DMS 273 treated with DMSO at 0.1 percent for 48 hours (cell line): ENCODE measurements around the gene FAAH2.
"Not testable (repeated sequence)": the region's sequence is repeated elsewhere in the genome, so short reads cannot be mapped to it uniquely, and the experiment has no call there.

Experiments used
- DNase-seq: peaks from one replicate; lab custom pipeline; 2025; lab: John Stamatoyannopoulos, UW

Gene FAAH2

DNA sequence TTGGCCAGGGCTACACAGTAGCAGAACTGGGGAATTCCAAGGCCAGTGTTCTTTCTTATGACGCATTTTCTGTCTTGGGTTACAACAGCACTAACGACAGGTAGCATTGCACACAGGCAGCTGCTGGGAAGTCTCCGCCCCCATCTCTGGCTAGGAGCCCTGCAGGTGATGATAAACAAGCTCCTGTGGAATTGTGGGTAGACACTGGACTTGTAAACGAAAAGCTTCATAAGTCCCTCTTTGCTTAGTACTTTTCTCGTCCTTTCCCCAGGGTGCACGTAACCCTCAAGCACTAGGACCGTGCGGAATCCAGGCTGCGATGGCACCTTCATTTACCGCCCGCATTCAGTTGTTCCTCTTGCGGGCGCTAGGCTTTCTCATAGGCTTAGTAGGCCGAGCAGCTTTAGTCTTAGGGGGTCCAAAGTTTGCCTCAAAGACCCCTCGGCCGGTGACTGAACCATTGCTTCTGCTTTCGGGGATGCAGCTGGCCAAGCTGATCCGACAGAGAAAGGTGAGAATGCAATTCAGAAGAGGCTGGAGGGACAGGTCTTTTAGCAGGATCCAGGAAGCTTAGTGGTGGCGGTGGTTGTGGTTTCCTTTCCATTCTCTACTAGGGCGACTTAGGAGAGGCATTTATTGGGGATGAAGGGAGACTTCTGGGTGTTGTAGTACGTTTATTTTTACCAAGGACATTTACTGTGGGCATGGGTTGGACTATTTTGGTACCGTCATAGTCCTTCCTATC, at the start of gene FAAH2:
Gene FAAH2, plus strand, starts transcription at position 200 of the 745 bp plus-strand sequence. Its CDS starts 120 bp downstream, at position 320.
- DNase-seq: no peak

GRCh38 chrX:57241967-57242366, 44.5 kb upstream of the FAAH2 start:
- no peak for DNase-seq

DNA sequence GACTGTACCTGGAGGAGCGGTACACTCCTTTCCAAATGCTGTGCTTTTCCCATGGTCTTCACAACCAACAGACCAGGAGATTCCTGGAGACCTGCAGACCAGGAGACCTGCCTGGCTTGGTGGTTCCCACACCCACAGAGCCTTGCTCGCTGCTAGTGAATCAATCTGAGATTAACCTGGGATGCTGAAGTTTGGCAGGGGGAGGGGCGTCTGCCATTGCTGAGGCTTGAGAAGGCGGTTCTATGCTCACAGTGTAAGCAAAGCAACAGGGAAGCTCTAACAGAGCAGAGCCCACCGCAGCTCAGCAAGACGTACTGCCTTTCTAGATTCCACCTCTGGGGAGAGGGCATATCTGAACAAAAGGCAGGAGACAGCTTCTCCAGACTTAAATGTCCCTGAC, 34.5 kb upstream of the FAAH2 start:
- DNase-seq: no peak

DNA sequence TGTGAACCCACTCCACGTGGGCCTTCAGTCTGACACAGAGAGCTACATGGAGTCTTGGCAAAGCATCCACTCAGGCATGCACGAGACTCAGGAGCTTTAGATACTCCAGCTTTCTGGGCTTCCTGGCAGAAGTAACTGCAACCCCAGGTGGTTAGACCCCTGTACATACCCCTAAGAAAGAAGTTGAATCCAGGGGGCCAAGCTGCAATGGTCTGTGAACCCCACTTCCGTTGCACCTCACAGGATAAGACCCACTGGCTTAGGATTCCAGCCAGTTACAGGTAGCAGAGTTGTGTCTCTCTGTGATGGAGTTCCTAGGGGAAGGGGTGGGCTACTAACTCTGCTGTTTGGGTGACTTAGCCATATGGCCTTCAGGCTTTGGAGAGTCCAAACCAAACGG, 21.4 kb upstream of the FAAH2 start:
- DNase-seq: no peak

DNA sequence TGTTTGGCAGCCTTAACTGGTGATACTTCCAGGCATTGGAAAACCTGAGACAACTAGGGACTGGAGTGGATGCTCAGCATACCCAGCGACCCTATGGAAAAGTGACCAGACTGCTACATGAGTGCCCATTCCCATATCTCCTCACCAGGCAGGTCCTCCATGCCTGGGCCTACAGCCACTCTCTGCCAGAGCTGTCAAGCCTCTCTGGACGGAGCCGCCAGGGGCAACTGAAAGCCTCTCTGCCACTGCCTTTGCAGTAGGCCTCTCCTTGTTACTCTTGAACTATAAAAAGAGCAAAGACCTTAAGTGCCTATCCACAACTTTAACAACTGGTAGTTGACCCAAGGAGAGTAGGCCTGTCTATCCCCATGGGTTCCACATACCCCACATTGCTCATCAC, 20.2 kb upstream of the FAAH2 start:
- DNase-seq: no peak

GRCh38 chrX:57266871-57267270, 19.6 kb upstream of the FAAH2 start:
- no peak for DNase-seq

DNA sequence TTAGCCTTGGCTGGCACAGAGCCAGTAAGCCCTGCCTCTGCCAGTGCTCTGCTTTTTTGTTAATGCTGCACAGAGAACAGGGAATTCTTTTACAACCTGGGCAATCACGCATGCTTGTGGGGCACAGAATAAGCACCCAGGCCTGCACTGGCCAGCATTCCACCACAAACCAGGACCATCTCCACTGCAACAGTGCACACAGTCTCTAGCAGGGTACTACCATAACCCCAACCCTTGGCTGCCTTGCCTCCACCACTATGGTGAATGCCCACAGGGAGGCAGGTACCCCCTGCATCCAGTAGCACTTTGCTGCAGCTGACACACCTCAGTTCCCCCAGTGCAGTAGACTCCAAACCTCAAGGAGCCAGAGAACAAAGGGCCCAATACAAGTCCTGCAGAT, 19.2 kb upstream of the FAAH2 start:
- no peak for DNase-seq

DNA sequence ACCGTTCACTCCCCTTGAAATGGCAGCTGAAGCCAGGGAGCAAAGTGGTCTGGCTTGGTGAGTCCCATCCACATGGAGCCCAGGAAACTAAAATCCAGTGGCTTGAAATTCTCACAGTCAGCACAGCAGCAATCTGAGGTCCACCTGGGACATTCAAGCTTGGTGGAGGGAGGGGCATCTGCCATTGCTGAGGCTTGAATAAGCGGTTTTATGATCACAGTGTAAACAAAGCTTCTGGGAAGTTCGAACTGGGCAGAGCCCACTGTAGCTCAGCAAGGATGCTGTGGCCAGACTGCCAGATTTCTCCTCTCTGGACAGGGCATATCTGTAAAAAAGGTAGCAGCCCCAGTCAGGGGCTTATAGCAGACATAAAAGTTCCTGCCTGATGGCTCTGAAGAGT, 15.5 kb upstream of the FAAH2 start:
- DNase-seq: no peak

GRCh38 chrX:57282568-57282967, 3.9 kb upstream of the FAAH2 start:
- DNase-seq: no peak

GRCh38 chrX:57285001-57285400, 1.5 kb upstream of the FAAH2 start:
- no peak for DNase-seq

- DNase-seq: no peak
Observed at GRCh38 chrX:57289089-57289488, 2.6 kb downstream of the FAAH2 start.

DNA sequence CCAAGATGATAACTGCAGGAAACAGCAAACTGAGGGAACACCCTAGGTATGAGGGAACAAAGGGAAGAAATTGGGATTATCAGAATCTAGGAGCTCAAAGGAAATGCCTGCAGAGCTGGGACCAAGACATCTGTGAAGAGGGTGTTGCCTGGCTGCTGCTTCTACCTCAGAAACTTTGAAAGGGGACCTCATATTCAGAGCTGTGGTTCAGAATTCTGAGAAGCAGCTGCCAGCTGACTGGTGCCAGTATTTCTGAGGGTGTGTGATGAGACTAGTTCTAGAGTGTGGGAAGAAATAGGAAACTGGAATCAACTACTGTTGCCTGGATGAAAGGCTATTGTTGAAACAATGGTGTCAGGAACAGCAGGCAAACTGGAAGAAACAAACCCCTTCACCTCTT, 8.5 kb downstream of the FAAH2 start:
- DNase-seq: no peak

- not testable (repeated sequence) for DNase-seq
Observed at GRCh38 chrX:57295679-57296078, 9.2 kb downstream of the FAAH2 start.

DNA sequence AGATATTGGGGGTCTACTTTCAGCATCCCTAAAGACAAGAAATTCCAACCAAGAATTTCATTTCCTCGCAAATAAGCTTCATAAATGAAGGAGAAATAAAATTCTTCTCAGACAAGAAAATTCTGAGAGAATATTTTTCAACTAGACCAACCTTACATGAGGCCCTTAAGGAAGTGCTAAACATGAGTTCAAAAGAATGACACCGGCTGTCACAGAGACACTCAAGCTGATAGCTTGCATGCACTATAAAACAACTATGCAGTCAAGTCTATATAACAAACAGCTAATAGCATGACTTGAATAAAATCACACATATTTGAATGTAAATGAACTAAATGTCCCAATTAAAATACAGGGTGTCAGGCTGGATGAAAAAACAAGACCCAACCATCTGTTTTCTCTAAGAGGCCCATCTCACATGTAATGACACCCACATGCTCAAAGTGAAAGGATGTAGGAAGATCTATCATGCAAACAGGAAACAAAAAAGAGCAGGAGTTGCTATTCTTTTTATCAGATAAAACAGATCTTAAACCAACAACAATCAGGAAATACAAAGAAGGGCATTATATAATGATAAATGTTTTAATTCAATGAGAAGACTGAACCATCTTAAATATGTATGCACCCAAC, 27.2 kb downstream of the FAAH2 start:
- no peak for DNase-seq

DNA sequence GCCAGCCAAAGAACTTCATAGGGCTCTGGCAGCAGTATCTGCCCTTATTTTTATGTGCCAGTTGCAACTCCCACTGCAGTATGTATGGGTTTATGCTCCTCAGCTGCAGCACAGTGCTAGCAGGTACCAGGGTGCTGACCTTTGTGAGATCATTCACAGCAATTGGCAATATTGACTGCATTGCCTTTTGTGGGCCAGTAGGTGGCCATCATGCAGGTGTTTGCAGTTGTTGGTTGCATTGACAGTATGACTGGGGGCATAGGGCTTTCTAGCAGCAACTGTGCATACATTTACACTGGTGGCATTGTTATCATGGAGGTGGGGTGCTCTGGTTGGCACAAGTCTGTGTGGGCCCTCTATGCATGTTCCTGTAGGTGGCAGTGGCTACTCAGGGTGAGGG, 42.5 kb downstream of the FAAH2 start:
- DNase-seq: no peak

DNA sequence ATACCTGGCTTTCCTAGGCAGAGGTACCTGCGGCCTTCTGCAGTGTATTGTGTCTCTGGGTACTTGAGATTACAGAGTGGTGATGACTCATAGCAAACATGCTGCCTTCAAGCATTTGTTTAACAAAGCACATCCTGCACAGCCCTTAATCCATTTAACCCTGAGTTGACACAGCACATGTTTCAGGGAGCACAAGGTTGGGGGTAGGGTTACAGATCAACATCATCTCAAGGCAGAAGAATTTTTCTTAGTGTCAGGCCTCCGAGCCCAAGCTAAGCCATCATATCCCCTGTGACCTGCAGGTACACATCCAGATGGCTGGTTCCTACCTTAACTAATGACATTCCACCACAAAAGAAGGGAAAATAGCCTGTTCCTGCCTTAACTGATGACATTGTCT, 49.3 kb downstream of the FAAH2 start:
- not testable (repeated sequence) for DNase-seq

DNA sequence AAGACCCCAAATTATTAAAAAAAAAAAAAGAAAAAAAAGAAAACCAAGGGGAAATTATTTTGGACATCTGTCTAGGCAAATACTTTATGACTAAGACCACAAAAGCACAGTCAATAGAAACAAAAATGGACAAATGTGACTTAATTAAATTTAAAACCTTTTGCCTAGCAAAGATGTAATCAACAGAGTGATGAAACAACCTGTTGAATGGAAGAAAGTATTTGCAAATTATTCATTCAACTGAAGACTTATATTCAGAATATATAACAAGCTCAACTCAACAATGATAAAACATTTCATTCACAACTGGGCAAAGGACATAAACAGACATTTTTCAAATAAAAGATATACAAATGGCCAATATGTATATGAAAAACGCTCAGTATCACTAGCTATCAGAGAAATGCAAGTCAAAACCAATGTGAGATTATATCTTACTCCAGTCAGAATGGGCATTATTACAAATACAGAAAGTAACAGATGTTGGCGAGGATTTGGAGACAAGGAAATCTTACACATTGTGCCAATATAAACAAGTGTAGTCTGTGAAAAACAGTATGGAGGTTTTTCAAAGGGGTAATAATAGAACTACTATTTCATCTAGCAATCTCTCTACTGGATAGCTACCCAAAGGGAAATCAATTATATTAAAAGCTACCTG, 67.1 kb downstream of the FAAH2 start:
- DNase-seq: no peak

DNA sequence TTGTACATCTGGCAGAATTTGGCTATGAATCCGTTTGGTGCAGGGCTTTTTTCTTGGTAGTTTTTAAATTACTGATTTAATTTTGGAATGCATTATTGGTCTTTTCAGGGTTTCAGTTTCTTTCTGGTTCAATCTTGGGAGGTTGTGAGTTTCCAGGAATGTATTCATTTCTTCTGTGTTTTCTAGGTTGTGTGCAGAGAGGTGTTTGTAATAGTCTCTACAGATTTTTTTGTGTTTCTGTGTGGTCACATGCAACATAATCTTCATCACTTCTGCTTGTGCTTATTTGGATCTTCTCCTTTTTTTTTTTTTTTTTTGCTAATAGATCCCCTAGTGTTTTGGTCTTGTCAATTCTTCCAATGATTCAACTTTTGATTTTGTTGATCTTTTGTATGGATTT, 77.6 kb downstream of the FAAH2 start:
- DNase-seq: no peak

DNA sequence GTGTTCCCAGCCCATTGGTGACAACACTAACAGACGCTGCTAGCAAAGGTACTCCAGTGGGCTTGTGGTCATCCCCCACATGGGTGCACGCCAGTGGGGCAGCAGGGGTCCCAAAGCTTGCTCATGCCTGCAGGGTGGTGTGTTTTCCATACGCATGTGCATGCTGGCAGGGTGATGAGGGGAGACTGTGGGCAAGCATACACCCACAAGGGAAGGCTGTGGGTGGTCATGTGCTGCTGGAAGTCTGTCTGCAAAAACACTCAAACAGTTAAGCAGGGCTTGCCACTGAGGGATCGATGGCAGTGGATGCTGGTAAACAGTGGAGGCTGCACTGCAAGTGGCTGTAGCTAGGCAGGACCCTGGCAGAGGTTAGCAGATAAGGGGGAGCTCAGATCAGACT, 79.9 kb downstream of the FAAH2 start:
- no peak for DNase-seq

DNA sequence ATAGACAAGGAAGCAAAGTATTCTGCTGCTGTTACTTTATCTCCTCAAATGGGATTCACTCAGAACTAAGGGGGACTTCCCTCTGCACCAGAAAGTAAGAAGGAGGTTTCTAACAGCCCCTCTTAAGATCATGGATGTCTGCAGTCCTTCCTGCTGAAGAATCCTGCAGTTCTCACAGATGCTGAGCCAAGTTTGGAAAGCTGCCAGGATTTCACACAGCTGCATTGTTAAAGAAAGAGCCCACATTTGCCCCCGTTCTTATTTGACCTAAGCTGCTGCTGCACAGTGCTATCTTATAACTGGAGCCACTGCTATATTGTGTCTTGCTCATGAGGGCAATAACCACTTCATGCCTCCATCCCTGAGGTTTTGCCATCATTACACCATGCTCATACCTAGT, 81.1 kb downstream of the FAAH2 start:
- no peak for DNase-seq

- no peak for DNase-seq
Observed at GRCh38 chrX:57368158-57368557, 81.7 kb downstream of the FAAH2 start.

- no peak for DNase-seq
Observed at GRCh38 chrX:57379296-57379695, 92.8 kb downstream of the FAAH2 start.

- no peak for DNase-seq
Observed at GRCh38 chrX:57380026-57380796, 93.7 kb downstream of the FAAH2 start.
